ENCODE results near the gene NDUFS7. TPM values are rescaled to one million over a fixed set of nuclear protein-coding genes. Genes with fewer than 3 reads are reported as not detected.

Gene NDUFS7
- total RNA-seq, 2 experiments from 2014 or later, result 132 to 147 TPM

GRCh38 chr19:1424192-1424955 is 40.7 kb downstream of the NDUFS7 start:
- TF ChIP-seq CTCF (conservative IDR thresholded peaks at IDR 0.05; ENCODE audit: low read length) (no peak), EZH2phosphoT487 (IDR thresholded peaks at IDR 0.05; ENCODE audit: borderline replicate concordance, low read depth, low read length) (no peak)
- ChIA-PET CTCF (ENCODE audit: unreplicated experiment) (no interaction called here), POLR2A (no interaction called here)
- H3K9me2 ChIP-seq (ENCODE audit: insufficient read depth, low read length), result no peaks in the 10 kb centered on the region
- no peak for DNase-seq (ENCODE audit: low spot score)
- no peaks in the 10 kb centered on the region for H3K79me2 ChIP-seq (ENCODE audit: insufficient read depth, low read depth, low read length)
- no peaks in the 10 kb centered on the region for H3K9me3 ChIP-seq (ENCODE audit: low read length)
- H3K4me1 ChIP-seq (ENCODE audit: insufficient read depth, low read length, poor library complexity, severe bottlenecking), result no peaks in the 10 kb centered on the region
- BruUV-seq (replicated peaks), result no TSS peak
- H4K20me1 ChIP-seq (ENCODE audit: insufficient read depth, low read length), result peaks cover 9% of the 10 kb centered on the region; the same call in 1 of the 2 replicates
- H3K4me3 ChIP-seq (ENCODE audit: low read depth, low read length, poor library complexity, severe bottlenecking), result no peak overlapping the region
- H3K4me2 ChIP-seq (ENCODE audit: low read length), result no peak overlapping the region
- H2AFZ ChIP-seq (ENCODE audit: low read length), result no peak overlapping the region
- no peak overlapping the region for H3K27ac ChIP-seq (ENCODE audit: low read depth, low read length, poor library complexity, severe bottlenecking)
- H3K36me3 ChIP-seq (ENCODE audit: insufficient read depth, low read length), result peaks cover 94% of the 10 kb centered on the region
- intact Hi-C loops (cut with micrococcal nuclease; ENCODE audit: unreplicated experiment), result no loop called here

GRCh38 chr19:1425102-1425837 is 41.6 kb downstream of the NDUFS7 start:
- Histone ChIP-seq H3K9me3 (ENCODE audit: low read length) (no peaks in the 10 kb centered on the region), H3K4me2 (ENCODE audit: low read length) (no peak overlapping the region), H3K79me2 (ENCODE audit: insufficient read depth, low read depth, low read length) (no peaks in the 10 kb centered on the region), H3K36me3 (ENCODE audit: insufficient read depth, low read length) (peaks cover 98% of the 10 kb centered on the region), H3K4me1 (ENCODE audit: insufficient read depth, low read length, poor library complexity, severe bottlenecking) (no peaks in the 10 kb centered on the region), H2AFZ (ENCODE audit: low read length) (no peak overlapping the region), H4K20me1 (ENCODE audit: insufficient read depth, low read length) (peaks cover 9% of the 10 kb centered on the region; the same call in 1 of the 2 replicates), H3K9me2 (ENCODE audit: insufficient read depth, low read length) (no peaks in the 10 kb centered on the region), H3K4me3 (ENCODE audit: low read depth, low read length, poor library complexity, severe bottlenecking) (no peak overlapping the region), H3K27ac (ENCODE audit: low read depth, low read length, poor library complexity, severe bottlenecking) (no peak overlapping the region)
- intact Hi-C loops (cut with micrococcal nuclease; ENCODE audit: unreplicated experiment), result no loop called here
- TF ChIP-seq EZH2phosphoT487 (IDR thresholded peaks at IDR 0.05; ENCODE audit: borderline replicate concordance, low read depth, low read length) (no peak), CTCF (conservative IDR thresholded peaks at IDR 0.05; ENCODE audit: low read length) (no peak)
- ChIA-PET POLR2A (no interaction called here), CTCF (ENCODE audit: unreplicated experiment) (no interaction called here)
- no peak for DNase-seq (ENCODE audit: low spot score)
- BruUV-seq (replicated peaks), result TSS peak; percentile 12

GRCh38 chr19:1425902-1426301 is 42.2 kb downstream of the NDUFS7 start:
- ChIA-PET CTCF (ENCODE audit: unreplicated experiment) (no interaction called here), POLR2A (no interaction called here)
- no TSS peak for BruUV-seq (replicated peaks)
- TF ChIP-seq EZH2phosphoT487 (IDR thresholded peaks at IDR 0.05; ENCODE audit: borderline replicate concordance, low read depth, low read length) (no peak), CTCF (conservative IDR thresholded peaks at IDR 0.05; ENCODE audit: low read length) (no peak)
- H4K20me1 ChIP-seq (ENCODE audit: insufficient read depth, low read length), result peaks cover 9% of the 10 kb centered on the region; the same call in 1 of the 2 replicates
- intact Hi-C loops (cut with micrococcal nuclease; ENCODE audit: unreplicated experiment), result no loop called here
- no peaks in the 10 kb centered on the region for H3K79me2 ChIP-seq (ENCODE audit: insufficient read depth, low read depth, low read length)
- DNase-seq (ENCODE audit: low spot score), result no peak
- no peaks in the 10 kb centered on the region for H3K9me3 ChIP-seq (ENCODE audit: low read length)
- H3K4me3 ChIP-seq (ENCODE audit: low read depth, low read length, poor library complexity, severe bottlenecking), result no peak overlapping the region
- no peak overlapping the region for H3K4me2 ChIP-seq (ENCODE audit: low read length)
- no peaks in the 10 kb centered on the region for H3K9me2 ChIP-seq (ENCODE audit: insufficient read depth, low read length)
- H2AFZ ChIP-seq (ENCODE audit: low read length), result no peak overlapping the region
- no peak overlapping the region for H3K27ac ChIP-seq (ENCODE audit: low read depth, low read length, poor library complexity, severe bottlenecking)
- peaks cover 95% of the 10 kb centered on the region for H3K36me3 ChIP-seq (ENCODE audit: insufficient read depth, low read length)
- H3K4me1 ChIP-seq (ENCODE audit: insufficient read depth, low read length, poor library complexity, severe bottlenecking), result no peaks in the 10 kb centered on the region
